EH (cell line): Measurements from ENCODE around the gene PDE10A.
"Not testable (repeated sequence)": the region's sequence is repeated elsewhere in the genome, so short reads cannot be mapped to it uniquely, and the experiment has no call there.

Experiments used
- DNase-seq: peaks from one replicate; pipeline ENCODE4 v3.0.0-alpha.2; 2015; ENCODE audit warnings: low read depth

The PDE10A gene

GRCh38 chr6:165469483-165469882, 193.6 kb downstream of the PDE10A start:
- no peak for DNase-seq

- DNase-seq: no peak
Measured at GRCh38 chr6:165468340-165469235, 194.5 kb downstream of the PDE10A start.

- not testable (repeated sequence) for DNase-seq
Measured at GRCh38 chr6:165463499-165463898, 199.5 kb downstream of the PDE10A start.

GRCh38 chr6:165459605-165460301, 203.3 kb downstream of the PDE10A start:
- not testable (repeated sequence) for DNase-seq

GRCh38 chr6:165458134-165458533, 204.9 kb downstream of the PDE10A start:
- no peak for DNase-seq

- no peak for DNase-seq
Measured at GRCh38 chr6:165456286-165456685, 206.8 kb downstream of the PDE10A start.

- DNase-seq: no peak
Measured at GRCh38 chr6:165455488-165455887, 207.6 kb downstream of the PDE10A start.

- no peak for DNase-seq
Measured at GRCh38 chr6:165453395-165453794, 209.6 kb downstream of the PDE10A start.

- DNase-seq: no peak
Measured at GRCh38 chr6:165451838-165452237, 211.2 kb downstream of the PDE10A start.

- no peak for DNase-seq
Measured at GRCh38 chr6:165448210-165448609, 214.8 kb downstream of the PDE10A start.

- no peak for DNase-seq
Measured at GRCh38 chr6:165447141-165447540, 215.9 kb downstream of the PDE10A start.

GRCh38 chr6:165446331-165446730, 216.7 kb downstream of the PDE10A start:
- no peak for DNase-seq

- DNase-seq: no peak
Measured at GRCh38 chr6:165443462-165443861, 219.6 kb downstream of the PDE10A start.

- no peak for DNase-seq
Measured at GRCh38 chr6:165441181-165441580, 221.9 kb downstream of the PDE10A start.

- no peak for DNase-seq
Measured at GRCh38 chr6:165439928-165440554, 223.0 kb downstream of the PDE10A start.

- DNase-seq: no peak
Measured at GRCh38 chr6:165426892-165427291, 236.1 kb downstream of the PDE10A start.

GRCh38 chr6:165422192-165422591, 240.8 kb downstream of the PDE10A start:
- DNase-seq: no peak

GRCh38 chr6:165417278-165417865, 245.7 kb downstream of the PDE10A start:
- DNase-seq: no peak

GRCh38 chr6:165404697-165405096, 258.3 kb downstream of the PDE10A start:
- no peak for DNase-seq

GRCh38 chr6:165404296-165404695, 258.7 kb downstream of the PDE10A start:
- no peak for DNase-seq

GRCh38 chr6:165403006-165403595, 259.9 kb downstream of the PDE10A start:
- no peak for DNase-seq

- no peak for DNase-seq
Measured at GRCh38 chr6:165401092-165401491, 261.9 kb downstream of the PDE10A start.
